Measurements from ENCODE around the gene CXCL8.

DNA sequence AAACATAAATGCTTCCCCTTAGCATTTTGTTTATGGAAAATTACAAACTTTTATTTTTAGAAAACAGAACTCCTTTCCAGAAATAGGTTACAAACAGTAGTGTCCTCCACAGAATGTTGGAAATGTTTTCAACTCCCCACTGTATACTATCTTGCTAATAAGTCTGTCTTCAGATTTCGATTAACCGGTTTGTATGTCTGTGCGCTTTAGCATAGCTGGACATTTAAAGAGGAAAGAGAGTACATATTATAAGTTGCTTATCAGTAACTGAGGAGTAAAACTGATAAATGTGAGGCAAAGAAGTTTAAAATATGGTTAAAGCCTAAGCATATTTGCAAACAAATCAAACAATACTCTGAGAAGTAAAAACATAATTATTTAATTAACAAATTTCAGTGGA is 3.4 kb downstream of the CXCL8 start:
- TF ChIP-seq RBM15 (IDR thresholded peaks at IDR 0.05; ENCODE audit: insufficient read depth, low read length) (no peak), ZNF766 (CRISPR knock-in tag; conservative IDR thresholded peaks at IDR 0.05) (no peak)
- TF ChIP-seq, protein P1, sequence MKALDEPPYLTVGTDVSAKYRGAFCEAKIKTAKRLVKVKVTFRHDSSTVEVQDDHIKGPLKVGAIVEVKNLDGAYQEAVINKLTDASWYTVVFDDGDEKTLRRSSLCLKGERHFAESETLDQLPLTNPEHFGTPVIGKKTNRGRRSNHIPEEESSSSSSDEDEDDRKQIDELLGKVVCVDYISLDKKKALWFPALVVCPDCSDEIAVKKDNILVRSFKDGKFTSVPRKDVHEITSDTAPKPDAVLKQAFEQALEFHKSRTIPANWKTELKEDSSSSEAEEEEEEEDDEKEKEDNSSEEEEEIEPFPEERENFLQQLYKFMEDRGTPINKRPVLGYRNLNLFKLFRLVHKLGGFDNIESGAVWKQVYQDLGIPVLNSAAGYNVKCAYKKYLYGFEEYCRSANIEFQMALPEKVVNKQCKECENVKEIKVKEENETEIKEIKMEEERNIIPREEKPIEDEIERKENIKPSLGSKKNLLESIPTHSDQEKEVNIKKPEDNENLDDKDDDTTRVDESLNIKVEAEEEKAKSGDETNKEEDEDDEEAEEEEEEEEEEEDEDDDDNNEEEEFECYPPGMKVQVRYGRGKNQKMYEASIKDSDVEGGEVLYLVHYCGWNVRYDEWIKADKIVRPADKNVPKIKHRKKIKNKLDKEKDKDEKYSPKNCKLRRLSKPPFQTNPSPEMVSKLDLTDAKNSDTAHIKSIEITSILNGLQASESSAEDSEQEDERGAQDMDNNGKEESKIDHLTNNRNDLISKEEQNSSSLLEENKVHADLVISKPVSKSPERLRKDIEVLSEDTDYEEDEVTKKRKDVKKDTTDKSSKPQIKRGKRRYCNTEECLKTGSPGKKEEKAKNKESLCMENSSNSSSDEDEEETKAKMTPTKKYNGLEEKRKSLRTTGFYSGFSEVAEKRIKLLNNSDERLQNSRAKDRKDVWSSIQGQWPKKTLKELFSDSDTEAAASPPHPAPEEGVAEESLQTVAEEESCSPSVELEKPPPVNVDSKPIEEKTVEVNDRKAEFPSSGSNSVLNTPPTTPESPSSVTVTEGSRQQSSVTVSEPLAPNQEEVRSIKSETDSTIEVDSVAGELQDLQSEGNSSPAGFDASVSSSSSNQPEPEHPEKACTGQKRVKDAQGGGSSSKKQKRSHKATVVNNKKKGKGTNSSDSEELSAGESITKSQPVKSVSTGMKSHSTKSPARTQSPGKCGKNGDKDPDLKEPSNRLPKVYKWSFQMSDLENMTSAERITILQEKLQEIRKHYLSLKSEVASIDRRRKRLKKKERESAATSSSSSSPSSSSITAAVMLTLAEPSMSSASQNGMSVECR (CRISPR knock-in tag; IDR thresholded peaks at IDR 0.05) = no peak
- TF ChIP-seq, protein P2, sequence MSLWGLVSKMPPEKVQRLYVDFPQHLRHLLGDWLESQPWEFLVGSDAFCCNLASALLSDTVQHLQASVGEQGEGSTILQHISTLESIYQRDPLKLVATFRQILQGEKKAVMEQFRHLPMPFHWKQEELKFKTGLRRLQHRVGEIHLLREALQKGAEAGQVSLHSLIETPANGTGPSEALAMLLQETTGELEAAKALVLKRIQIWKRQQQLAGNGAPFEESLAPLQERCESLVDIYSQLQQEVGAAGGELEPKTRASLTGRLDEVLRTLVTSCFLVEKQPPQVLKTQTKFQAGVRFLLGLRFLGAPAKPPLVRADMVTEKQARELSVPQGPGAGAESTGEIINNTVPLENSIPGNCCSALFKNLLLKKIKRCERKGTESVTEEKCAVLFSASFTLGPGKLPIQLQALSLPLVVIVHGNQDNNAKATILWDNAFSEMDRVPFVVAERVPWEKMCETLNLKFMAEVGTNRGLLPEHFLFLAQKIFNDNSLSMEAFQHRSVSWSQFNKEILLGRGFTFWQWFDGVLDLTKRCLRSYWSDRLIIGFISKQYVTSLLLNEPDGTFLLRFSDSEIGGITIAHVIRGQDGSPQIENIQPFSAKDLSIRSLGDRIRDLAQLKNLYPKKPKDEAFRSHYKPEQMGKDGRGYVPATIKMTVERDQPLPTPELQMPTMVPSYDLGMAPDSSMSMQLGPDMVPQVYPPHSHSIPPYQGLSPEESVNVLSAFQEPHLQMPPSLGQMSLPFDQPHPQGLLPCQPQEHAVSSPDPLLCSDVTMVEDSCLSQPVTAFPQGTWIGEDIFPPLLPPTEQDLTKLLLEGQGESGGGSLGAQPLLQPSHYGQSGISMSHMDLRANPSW (CRISPR knock-in tag; IDR thresholded peaks at IDR 0.05) = no peak
